K562 (cell line): ENCODE data around the gene F12. TPM values are rescaled to one million over a fixed set of nuclear protein-coding genes. Genes with fewer than 3 reads are reported as not detected.

Experiments
- ARID1B ChIP-seq: fragments of 450-650 bp; IDR thresholded peaks from 2 replicates; pipeline ENCODE4 v1.6.1; 2016; ENCODE audit warnings: antibody characterized with exemption, mild to moderate bottlenecking, inconsistent platforms
- BACH1 ChIP-seq: fragments of 200-800 bp; sonication (Bioruptor generic); IDR thresholded peaks from 2 replicates; pipeline ENCODE4 v1.6.1; 2016; ENCODE audit warnings: missing genetic modification characterization, missing compliant biosample characterization
- CBFB ChIP-seq: sonication (generic); formaldehyde crosslinking; IDR thresholded peaks from 2 replicates; pipeline ENCODE4 v1.4.0; 2020; ENCODE audit warnings: mild to moderate bottlenecking, missing genetic modification reagents
- CBX3 ChIP-seq, 2 experiments: IDR thresholded peaks; 1 replicate in 1 of 2; 2 replicates in 1 of 2; pipeline ENCODE4 v1.6.1; 2012; ENCODE audit warnings: inconsistent platforms in 2 of 2, low read length in 2 of 2, borderline replicate concordance in 1 of 2, control low read depth in 1 of 2
- CREM ChIP-seq: IDR thresholded peaks from 2 replicates; pipeline ENCODE4 v1.6.1; 2014; ENCODE audit warnings: antibody characterized with exemption, low read depth
- CTBP1 ChIP-seq: fragments of 450-650 bp; IDR thresholded peaks from 2 replicates; pipeline ENCODE4 v1.6.1; 2016; ENCODE audit warnings: borderline replicate concordance
- DIDO1 ChIP-seq: fragments of 450-650 bp; IDR thresholded peaks from 2 replicates; pipeline ENCODE4 v1.6.1; 2016; ENCODE audit warnings: low read depth, missing biosample characterization, missing genetic modification characterization
- DPF2 ChIP-seq: fragments of 450-650 bp; IDR thresholded peaks from 2 replicates; pipeline ENCODE4 v1.6.1; 2016
- EP300 ChIP-seq: IDR thresholded peaks from 2 replicates; pipeline ENCODE4 v1.6.1; 2012; ENCODE audit warnings: low read length, improper control_type of control experiment
- HSF4 ChIP-seq: fragments of 250-450 bp; sonication (Bioruptor Pico); IDR thresholded peaks from 2 replicates; pipeline ENCODE4 v2.1.2; 2022; ENCODE audit warnings: mild to moderate bottlenecking, moderate library complexity, borderline replicate concordance
- IRF9 ChIP-seq: fragments of 450-650 bp; IDR thresholded peaks from 2 replicates; pipeline ENCODE4 v1.6.1; 2016; ENCODE audit warnings: missing biosample characterization, missing genetic modification characterization
- JUND ChIP-seq, 2 experiments: IDR thresholded peaks; 2 replicates in 1 of 2; 3 replicates in 1 of 2; pipeline ENCODE4 v1.6.1; 2011; ENCODE audit warnings: borderline replicate concordance in 2 of 2, low read depth in 2 of 2, low read length in 2 of 2, improper control_type of control experiment in 1 of 2, missing biosample characterization in 1 of 2, missing genetic modification characterization in 1 of 2, missing genetic modification reagents in 1 of 2
- MAFK ChIP-seq: IDR thresholded peaks from 2 replicates; pipeline ENCODE4 v1.6.1; 2011; ENCODE audit warnings: low read length, improper control_type of control experiment
- MEF2A ChIP-seq: IDR thresholded peaks from 2 replicates; pipeline ENCODE4 v1.6.1; 2011; ENCODE audit warnings: low read depth, mild to moderate bottlenecking, low read length, moderate library complexity; ENCODE audit not compliant: control insufficient read depth
- PCBP1 ChIP-seq: fragments of 200-400 bp; formaldehyde crosslinking; IDR thresholded peaks from 2 replicates; pipeline ENCODE4 v1.6.1; 2018; ENCODE audit warnings: mild to moderate bottlenecking, low read depth, low read length; ENCODE audit not compliant: poor library complexity, severe bottlenecking
- POLR2A ChIP-seq: fragments of 450-650 bp; conservative IDR thresholded peaks from 2 replicates; pipeline ENCODE4 v1.6.1; 2016
- RAD21 ChIP-seq, 2 experiments: fragments of 250-450 bp in 1 of 2; fragments of 450-650 bp in 1 of 2; sonication (Bioruptor Pico) in 1 of 2; formaldehyde crosslinking in 1 of 2; IDR thresholded peaks in 1 of 2; conservative IDR thresholded peaks in 1 of 2; 2 replicates each; pipeline versions ENCODE4 v1.4.0 to v1.8.0; 2020 to 2022; ENCODE audit warnings: mild to moderate bottlenecking in 2 of 2, moderate library complexity in 1 of 2
- SIN3A ChIP-seq, 2 experiments: fragments of 150-350 bp in 1 of 2; IDR thresholded peaks; 2 replicates each; pipeline ENCODE4 v1.6.1; 2011 to 2016; ENCODE audit warnings: borderline replicate concordance in 2 of 2, low read depth in 2 of 2, low read length in 2 of 2, mild to moderate bottlenecking in 2 of 2, moderate library complexity in 2 of 2; ENCODE audit not compliant: control insufficient read depth in 1 of 2
- TAF1 ChIP-seq: IDR thresholded peaks from 2 replicates; pipeline ENCODE4 v1.6.1; 2011; ENCODE audit warnings: mild to moderate bottlenecking, low read length, moderate library complexity; ENCODE audit not compliant: insufficient read depth, control insufficient read depth, severe bottlenecking; ENCODE audit errors: extremely low read depth
- XRCC5 ChIP-seq: fragments of 200-400 bp; formaldehyde crosslinking; IDR thresholded peaks from 2 replicates; pipeline ENCODE4 v1.6.1; 2017; ENCODE audit warnings: low read depth, mild to moderate bottlenecking, low read length
- ZBTB9 ChIP-seq: fragments of 450-650 bp; formaldehyde crosslinking; IDR thresholded peaks from 2 replicates; pipeline ENCODE4 v1.4.0; 2020; ENCODE audit warnings: mild to moderate bottlenecking, moderate library complexity
- ZNF217 ChIP-seq: sonication (generic); formaldehyde crosslinking; IDR thresholded peaks from 2 replicates; pipeline ENCODE4 v1.8.0; 2022; ENCODE audit warnings: mild to moderate bottlenecking, missing genetic modification reagents
- ZNF561 ChIP-seq: fragments of 450-650 bp; formaldehyde crosslinking; conservative IDR thresholded peaks from 2 replicates; pipeline ENCODE4 v1.4.0; 2020; ENCODE audit warnings: mild to moderate bottlenecking, moderate library complexity
- ZNF589 ChIP-seq: fragments of 200-800 bp; sonication (Bioruptor generic); IDR thresholded peaks from 2 replicates; pipeline ENCODE4 v1.6.1; 2016; ENCODE audit warnings: low read depth, missing genetic modification characterization, missing compliant biosample characterization
- ZNF766 ChIP-seq: fragments of 200-800 bp; sonication (Bioruptor generic); conservative IDR thresholded peaks from 2 replicates; pipeline ENCODE4 v1.6.1; 2016; ENCODE audit warnings: missing genetic modification characterization, missing compliant biosample characterization
- polyA plus RNA-seq, 8 experiments: library from polyadenylated mRNA; depleted of rRNA in 4 of 8; stranded (reverse) in 5 of 8; unstranded in 3 of 8; fragments of >200 nt; fragmentation: Nextera tagmentation in 2 of 8; fragmentation: Illumina TruSeq in 1 of 8; extraction: Ambion mirVana in 2 of 8; extraction: Trizol in 1 of 8; gene quantifications; 2 replicates each; pipeline versions ENCODE4 v1.2.1 to v1.2.3, GENCODE V29; 2011 to 2014; ENCODE audit warnings: inconsistent platforms in 1 of 8, missing spikeins in 1 of 8
- total RNA-seq, 7 experiments: library from RNA; depleted of rRNA in 6 of 7; stranded (reverse); fragments of >200 nt in 6 of 7; fragmentation: Illumina TruSeq in 2 of 7; extraction: Trizol in 2 of 7; gene quantifications; 2 replicates each; pipeline versions ENCODE4 v1.2.1 to v1.2.3, GENCODE V29; 2011 to 2021; ENCODE audit warnings: low replicate concordance in 1 of 7

F12 gene
- total and polyA plus RNA-seq, 9 of the 15 experiments (the other 6 are each of a cell fraction or from before 2014, with no cell fraction given) = 0.59 to 18.3 (median 3.6) TPM

GRCh38 chr5:177427919-177428573 lies 18.7 kb upstream of the F12 start (continued):
- TF ChIP-seq ZNF589 (CRISPR knock-in tag) = no peak; the same call in 1 of the 2 replicates
- TF ChIP-seq XRCC5 = no peak
- no peak for TF ChIP-seq PCBP1
- TF ChIP-seq CBX3 (IDR thresholded peaks at IDR 0.05; ENCODE audit: borderline replicate concordance in 1 of 2, low read length in 2 of 2) = no peak
- TF ChIP-seq MAFK = peak; percentile 85
- TF ChIP-seq SIN3A (IDR thresholded peaks at IDR 0.05; ENCODE audit: borderline replicate concordance in 2 of 2, control insufficient read depth in 1 of 2, low read depth in 2 of 2, low read length in 2 of 2) = peak in 1 of 2 experiments; percentile 61; a peak in 2 of 4 replicates
- TF ChIP-seq ZBTB9 = no peak; the same call in 1 of the 2 replicates
- peak; percentile 16; the same call in 1 of the 2 replicates for TF ChIP-seq EP300
- no peak for TF ChIP-seq ZNF217 (CRISPR knock-in tag)
- TF ChIP-seq IRF9 (tag) = no peak
- TF ChIP-seq DPF2 = peak; percentile 74
- TF ChIP-seq POLR2A = peak; percentile 31; the same call in 1 of the 2 replicates
- TF ChIP-seq MEF2A = 0 out of 2 replicates have a peak, but pooled peaks have one; percentile 16
- peak; percentile 54 for TF ChIP-seq TAF1
- peak; percentile 57 for TF ChIP-seq JUND (IDR thresholded peaks at IDR 0.05; ENCODE audit: borderline replicate concordance, low read depth, low read length)
- peak; percentile 8; the same call in 1 of the 3 replicates for TF ChIP-seq JUND (tag; IDR thresholded peaks at IDR 0.05; ENCODE audit: borderline replicate concordance, low read depth, low read length)
- TF ChIP-seq RAD21 (CRISPR knock-in tag; conservative IDR thresholded peaks at IDR 0.05 in 1 of 2, IDR thresholded peaks at IDR 0.05 in 1 of 2) = 0 out of 4 replicates have a peak, but pooled peaks of 1 of the 2 experiments have one; percentile 3
- peak; percentile 69 for TF ChIP-seq CREM
- 0 out of 2 replicates have a peak, but pooled peaks have one; percentile 45 for TF ChIP-seq CBFB (CRISPR knock-in tag)
- TF ChIP-seq CTBP1 = peak; percentile 85
- TF ChIP-seq ARID1B = peak; percentile 69
- no peak for TF ChIP-seq DIDO1 (tag)
- 0 out of 2 replicates have a peak, but pooled peaks have one; percentile 30 for TF ChIP-seq BACH1 (tag)
- no peak for TF ChIP-seq HSF4
- no peak for TF ChIP-seq ZNF561 (CRISPR knock-in tag)
- TF ChIP-seq ZNF766 (CRISPR knock-in tag) = 0 out of 2 replicates have a peak, but pooled peaks have one; percentile 63
